ENCODE results near the gene FCN3.
"Not testable (repeated sequence)": the region's sequence is repeated elsewhere in the genome, so short reads cannot be mapped to it uniquely, and the experiment has no call there.

The FCN3 gene

DNA sequence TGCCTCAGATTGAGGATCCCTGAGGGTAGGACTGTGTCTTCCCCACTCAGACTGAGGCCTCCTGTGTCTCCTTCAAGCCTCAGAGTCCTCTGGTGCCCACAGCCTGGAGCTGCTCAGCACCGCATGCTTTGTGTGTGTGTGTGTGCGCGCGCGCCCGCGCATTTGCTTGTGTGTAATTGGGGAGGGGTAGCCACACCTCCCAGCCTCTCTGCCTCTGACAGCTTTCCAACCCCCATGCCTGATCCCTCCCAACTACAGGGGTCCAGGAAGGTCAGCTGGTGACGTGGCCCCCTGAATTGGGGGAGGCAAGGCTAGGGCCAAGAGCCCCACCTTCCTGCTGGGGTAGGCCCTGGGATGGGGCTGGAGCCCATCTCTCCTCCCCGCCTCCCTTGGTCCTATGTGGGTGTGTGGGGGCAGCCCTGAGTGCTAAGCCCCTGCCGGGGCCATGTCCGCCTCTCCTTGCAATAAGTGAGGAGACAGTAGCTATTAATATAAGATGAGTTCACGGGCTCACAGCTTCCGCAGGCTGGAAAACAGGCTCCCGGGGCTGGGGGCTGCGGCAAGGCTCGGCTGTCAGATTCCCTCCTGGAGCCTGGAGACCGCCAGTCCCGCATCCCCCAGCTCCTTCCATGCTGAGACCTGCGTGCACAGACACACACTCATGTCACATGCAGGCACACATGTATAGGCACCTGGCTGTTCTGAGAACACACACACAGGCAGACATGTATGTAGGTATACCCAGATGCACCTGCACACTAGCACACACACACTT is 24.8 kb upstream of the FCN3 start:
- no peak for DNase-seq (ENCODE audit: low read depth in 1 of 2, low spot score in 1 of 2)

DNA sequence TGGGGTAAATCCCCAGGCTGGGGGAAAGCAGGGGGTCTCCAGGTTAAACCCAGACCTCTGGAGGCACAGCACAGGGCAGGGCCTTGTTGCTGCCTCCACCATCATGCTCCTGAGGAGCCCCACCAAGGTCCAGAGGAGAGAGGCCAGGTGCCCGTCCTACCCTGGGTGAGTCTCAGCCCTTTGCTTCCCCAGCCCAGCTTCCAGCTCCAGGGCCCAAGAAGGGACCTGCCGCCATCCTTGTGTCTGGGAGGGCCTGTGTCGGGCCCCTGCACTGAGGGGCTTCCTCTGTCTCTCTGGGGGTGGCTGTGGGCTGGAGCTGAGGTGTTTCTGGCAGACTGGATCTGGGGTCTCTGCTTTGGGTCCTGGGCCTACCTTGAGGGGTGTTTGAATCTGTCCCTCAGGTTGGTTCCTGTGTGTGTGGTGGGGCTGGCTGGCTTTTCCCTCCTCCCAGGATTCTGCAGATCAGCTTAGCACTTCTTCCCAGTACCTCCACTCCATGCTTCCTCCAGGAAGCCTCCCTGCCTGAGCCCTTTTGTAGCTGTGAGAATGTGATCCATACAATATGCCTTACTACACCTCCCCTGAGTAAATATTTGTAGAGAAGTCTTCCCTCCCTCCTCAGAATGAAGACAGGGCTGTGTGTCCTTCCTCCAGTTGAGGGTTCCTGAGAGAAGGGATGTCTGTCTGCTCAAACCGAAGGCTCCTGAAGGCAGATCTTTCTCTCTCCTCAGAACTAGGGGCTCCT is 24.0 kb upstream of the FCN3 start:
- no peak for DNase-seq (ENCODE audit: low read depth in 1 of 2, low spot score in 1 of 2)

DNA sequence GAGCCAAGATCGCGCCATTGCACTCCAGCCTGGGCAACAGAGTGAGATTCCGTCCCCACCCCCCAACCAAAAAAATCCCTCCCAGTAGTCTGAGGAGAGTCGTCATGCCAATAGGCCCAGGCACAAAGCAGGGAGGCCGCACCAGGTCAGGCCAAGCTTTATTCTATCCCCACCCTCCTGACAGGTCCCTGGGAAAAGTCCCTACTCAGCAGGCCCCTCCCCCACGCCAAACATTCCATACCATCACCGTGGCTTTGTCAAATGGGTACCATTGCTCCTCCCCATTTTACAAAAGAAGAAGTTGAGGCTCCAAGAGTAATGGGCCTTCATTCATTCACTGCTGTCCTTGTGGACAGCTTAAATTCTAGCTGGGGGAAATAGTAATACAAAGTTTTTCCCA is 23.1 kb upstream of the FCN3 start:
- DNase-seq (ENCODE audit: low read depth in 1 of 2, low spot score in 1 of 2) = no peak

DNA sequence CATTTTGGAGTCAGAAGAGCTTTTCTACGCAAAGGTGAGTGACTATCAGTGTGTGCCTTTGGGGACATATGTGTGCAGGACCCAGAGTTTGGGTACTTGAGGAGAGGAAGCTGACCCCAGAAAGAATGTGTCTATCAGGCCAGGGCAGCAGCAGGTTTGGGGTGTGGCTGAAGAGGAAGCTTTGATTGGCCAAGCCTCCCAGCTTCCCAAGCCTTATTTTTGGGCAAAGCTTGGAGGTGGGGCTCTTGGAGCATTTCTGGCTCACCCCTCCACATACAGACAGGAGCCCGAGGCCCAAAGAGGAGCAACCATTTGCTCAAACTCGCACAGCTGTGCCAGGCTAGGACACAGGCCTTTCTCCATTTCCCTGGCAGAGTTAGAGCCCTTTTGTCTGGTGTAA is 22.5 kb upstream of the FCN3 start:
- DNase-seq (ENCODE audit: low read depth in 1 of 2, low spot score in 1 of 2) = no peak

DNA sequence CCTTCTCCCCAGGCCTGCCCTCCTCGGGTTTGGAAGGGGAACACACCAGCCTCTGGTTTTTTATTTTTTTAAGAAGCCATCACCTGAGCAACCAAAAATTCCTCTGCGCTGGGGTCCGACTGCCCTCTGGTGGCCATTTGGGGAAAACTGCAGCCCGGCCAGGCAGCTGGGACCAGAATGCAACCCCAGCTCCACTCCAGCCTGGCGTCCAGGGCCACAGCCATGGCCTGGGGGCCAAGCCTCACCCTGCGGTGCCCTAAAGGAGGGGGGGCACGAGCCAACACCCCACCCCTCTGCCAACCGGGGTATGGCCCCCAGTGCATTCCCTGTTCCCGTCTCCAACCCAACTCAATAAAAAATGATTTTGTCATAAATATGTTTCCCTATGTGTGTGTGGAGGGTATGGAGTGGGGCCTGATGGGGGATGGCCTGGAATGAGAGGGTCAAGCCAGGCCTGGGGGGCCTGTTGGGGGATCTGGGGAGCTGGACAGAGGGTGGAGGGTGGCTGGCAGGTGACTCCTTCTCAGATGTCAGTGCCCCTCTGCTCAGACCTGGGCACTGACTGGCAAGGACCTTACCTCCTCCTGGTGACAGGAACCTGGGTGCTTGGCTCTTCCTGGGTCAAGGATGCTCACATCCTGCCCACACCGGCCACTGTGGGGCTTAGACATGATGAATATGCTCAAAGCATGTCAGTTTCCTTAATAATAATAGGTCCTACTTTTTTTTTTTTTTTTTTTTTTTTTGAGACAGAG is 21.0 kb upstream of the FCN3 start:
- peak; percentile 65 to 72 for DNase-seq (ENCODE audit: low read depth in 1 of 2, low spot score in 1 of 2)

DNA sequence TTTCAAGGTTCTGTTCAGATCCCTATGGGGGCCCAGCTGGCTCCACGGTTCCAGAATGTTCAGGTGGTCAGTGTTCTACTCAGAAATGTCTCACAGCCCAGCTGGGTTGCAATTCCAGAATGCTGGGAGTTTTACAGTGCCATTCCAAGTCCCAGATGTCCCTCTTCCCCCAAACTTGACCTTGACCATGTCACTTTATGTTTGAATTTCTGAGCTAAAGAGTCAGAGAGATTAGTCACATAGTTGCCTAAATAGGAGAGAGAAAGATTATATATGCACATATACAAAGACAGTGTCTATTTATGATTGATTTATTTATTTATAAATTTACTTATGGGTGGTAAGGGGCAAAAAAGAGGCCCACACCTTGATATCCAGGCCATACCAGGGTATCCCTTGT is 20.3 kb upstream of the FCN3 start:
- DNase-seq (ENCODE audit: low read depth in 1 of 2, low spot score in 1 of 2) = no peak

DNA sequence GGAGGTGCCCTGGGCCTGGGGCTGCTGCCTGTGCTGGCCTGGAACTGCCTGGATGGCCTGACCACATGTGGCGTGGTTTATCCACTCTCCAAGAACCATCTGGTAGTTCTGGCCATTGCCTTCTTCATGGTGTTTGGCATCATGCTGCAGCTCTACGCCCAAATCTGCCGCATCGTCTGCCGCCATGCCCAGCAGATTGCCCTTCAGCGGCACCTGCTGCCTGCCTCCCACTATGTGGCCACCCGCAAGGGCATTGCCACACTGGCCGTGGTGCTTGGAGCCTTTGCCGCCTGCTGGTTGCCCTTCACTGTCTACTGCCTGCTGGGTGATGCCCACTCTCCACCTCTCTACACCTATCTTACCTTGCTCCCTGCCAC is 19.6 kb upstream of the FCN3 start:
- DNase-seq (ENCODE audit: low read depth in 1 of 2, low spot score in 1 of 2) = no peak

DNA sequence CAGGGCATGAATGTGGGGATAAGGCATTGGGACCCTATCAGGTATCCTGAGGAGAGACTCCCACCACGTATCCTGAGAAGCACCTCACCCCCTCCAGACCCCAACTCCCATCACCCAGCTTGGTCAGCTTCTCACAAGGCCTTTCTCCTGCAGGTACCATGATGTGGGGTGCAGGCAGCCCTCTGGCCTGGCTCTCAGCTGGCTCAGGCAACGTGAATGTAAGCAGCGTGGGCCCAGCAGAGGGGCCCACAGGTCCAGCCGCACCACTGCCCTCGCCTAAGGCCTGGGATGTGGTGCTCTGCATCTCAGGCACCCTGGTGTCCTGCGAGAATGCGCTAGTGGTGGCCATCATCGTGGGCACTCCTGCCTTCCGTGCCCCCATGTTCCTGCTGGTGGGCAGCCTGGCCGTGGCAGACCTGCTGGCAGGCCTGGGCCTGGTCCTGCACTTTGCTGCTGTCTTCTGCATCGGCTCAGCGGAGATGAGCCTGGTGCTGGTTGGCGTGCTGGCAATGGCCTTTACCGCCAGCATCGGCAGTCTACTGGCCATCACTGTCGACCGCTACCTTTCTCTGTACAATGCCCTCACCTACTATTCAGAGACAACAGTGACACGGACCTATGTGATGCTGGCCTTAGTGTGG is 19.1 kb upstream of the FCN3 start:
- no peak for DNase-seq (ENCODE audit: low read depth in 1 of 2, low spot score in 1 of 2)

DNA sequence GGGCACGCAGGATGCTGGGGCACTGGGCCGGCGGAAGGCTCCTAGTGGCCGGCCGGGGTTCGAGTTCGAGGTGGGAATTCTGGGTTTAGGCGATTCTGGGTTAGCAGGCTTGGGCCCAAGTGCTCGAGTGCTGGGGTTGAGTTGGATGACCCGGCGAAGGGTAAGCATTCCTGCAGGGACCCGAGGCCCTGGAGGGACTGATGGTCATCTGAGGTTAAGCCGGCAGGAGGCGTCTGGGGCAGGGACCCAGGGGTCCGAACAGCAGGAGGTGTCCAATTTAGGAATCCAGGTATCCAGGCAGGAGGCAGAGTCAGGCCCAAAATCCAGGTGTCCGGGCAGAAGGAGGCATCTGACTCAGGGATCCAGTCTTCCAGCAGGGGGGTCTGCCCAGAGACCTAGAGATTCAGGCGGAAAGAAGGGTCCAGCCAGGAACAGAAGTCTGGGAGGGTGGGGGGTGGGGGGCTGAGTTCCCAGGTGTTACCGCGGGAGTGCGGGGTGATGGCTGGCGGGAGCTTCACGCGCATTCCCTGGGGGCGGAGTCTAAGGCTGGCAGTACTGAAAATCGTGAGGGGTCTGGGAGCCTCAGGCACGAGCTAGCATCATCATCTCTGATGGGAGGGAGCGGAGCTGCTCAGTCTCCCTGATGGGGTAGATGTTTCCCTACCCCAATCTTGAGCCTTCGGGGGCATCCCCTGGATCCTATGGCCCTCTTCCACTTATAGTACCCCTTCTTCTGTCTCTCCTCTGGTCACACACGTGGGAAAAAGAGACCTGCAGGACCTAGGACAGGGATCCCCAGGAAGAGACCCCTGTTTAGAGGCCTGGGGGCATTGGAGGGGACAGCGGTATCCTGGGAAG is 18.4 kb upstream of the FCN3 start:
- DNase-seq (ENCODE audit: low read depth in 1 of 2, low spot score in 1 of 2) = no peak

DNA sequence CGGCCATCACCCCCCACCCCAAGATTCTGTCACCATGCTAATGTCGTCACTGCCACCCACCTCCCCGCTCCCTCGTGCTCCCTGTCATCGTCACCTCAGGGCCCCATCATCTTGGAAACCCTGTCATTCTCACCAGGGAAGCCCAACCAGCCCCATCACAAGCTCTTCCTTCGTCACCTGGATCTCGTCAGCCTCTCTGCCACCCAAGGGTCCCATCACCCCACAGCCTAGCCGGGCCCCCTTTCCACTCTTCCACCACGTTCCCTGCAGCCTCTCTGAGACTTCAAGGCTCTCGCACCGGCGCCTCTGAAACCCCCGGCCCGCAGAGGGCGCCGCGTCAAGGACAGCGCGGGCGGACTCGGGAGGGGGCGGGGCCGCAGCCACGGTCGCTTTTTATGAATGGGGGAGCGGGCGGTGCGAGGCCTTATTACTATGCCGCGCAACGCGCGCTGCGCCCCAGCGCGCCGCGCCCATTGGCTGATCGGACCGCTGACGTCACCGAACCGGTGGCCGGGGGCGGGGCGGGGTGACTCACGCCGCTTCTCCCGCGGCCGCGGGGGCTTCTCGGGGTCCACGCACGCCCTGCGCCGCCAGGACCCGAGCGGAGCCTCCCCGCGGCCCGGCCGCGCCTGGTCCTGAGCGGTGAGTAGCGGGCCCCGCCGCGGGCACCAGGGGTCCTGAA is 17.6 kb upstream of the FCN3 start, which contains the start of gene GPR3:
Gene GPR3 (plus strand): TSS at position 527 of the 682 bp plus-strand sequence. CDS start 1,177 bp downstream, outside the sequence.
- DNase-seq (ENCODE audit: low read depth in 1 of 2, low spot score in 1 of 2) = peak; percentile 84 to 92

DNA sequence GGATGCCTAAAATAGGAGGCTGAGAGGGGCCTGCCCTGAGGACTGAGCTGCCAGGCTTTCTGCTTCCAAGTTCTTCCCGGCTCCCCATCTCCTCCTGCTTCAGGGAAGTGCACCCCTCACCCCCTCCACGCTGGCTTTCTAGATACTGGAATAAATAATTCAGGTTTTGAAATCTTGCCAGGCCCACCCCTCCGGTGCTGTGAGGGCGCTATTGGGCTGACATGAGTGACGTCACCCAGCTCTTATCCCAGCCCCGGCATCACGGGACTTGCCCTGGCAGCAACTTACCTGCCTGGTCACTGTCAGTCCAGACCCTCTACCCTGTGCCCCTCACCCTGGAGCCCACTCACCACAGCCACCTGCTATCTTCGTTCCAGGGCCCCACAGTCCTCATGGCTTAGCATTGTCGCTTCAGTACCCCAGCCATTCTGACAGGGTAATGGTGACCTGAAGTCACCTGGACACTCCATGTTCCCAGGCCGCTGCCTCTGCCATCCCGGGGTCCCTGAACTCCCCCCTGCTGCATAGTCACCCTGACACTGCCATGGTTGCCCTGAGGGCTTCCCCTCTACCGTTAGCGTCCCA is 17.0 kb upstream of the FCN3 start:
- no peak for DNase-seq (ENCODE audit: low read depth in 1 of 2, low spot score in 1 of 2)

DNA sequence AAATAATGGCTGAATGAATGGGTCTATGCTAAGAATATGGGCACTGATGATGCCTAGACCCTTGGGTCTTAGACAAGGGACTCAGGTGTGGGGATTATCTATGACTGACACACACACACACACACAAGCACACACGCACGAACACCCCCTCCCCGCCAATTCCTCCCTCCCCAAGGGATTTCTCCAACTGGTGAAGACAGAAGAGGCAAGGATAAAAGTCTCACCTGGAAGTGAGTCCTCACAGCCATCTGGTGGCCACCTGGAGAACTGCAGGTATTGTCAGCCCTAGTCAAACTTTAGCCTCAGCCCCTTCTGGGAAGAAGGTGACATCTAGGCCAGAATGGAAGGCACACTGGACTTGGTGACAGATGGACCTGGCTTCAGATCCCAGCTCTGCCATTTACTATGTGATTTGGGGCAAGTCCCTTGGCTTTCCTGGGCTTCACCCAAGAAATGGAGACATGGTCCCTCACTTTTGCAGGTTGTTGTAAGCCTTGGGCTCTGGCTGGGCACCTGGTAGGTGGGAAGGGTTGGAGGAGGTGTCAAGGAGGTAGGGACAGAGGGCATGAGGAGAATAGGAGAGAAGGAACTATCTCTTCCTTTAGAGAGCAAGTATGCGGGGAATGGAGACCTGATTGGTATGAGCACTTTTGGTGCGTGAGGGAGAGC is 13.8 kb upstream of the FCN3 start:
- peak; percentile 60 to 70 for DNase-seq (ENCODE audit: low read depth in 1 of 2, low spot score in 1 of 2)

DNA sequence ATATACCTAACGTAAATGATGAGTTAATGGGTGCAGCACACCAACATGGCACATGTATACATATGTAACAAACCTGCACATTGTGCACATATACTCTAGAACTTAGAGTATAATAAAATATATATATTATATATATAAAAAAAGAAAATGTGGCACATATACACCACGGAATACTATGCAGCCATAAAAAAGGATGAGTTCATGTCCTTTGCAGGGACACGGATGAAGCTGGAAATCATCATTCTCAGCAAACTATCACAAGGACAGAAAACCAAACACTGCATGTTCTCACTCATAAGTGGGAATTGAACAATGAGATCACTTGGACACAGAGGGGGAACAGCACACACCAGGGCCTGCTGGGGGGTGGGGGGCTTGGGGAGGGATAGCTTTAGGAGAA is 10.2 kb upstream of the FCN3 start:
- not testable (repeated sequence) for DNase-seq (ENCODE audit: low read depth in 1 of 2, low spot score in 1 of 2)

DNA sequence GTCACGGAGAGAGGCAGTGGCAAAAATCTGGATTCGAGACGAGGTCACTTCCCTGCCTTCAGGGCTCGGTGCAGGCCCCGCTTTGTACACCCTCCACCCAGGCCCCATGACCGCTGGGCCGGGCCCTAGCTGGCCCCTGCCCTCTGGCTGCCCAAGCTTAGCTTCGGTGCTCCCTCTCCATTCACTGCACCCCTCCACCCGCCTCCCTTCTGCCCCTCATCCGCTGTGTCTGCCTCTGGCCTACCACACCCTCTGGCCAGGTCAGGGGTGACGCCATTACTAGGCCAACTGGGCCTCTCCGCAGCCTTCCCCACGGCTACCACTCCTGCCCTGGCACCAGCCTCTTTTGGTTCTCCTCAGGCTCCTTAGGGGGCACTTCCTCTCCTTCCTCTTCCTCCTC is 9.0 kb upstream of the FCN3 start:
- DNase-seq (ENCODE audit: low read depth in 1 of 2, low spot score in 1 of 2) = no peak

DNA sequence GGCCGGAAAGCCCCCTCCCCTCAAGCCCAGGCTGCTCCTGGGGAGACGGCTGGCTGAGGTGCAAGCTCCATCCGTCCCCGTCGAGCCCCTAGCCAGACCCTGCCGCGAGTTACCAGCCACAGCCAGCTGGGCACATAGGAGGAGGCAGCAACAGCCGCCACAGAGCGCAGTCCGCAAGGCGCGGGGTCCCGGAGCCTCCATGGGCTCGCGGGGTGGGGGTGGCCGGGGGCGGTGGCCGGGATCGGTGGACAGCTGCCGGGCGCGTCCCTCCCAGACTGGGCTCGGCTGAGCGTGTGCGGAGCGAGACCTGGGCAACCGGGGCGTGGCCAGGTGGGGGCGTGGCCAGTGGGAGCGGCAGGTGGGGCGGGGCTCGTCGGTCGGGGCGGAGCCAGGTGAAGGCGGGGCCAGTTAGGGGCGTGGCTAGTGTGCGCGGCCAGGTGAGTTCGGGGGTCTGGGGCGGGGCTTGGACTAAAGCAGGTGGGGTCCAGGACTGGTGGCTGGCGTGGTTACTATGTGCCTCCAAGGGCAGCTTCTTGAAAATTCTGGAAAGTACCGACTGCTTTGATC is 8.5 kb upstream of the FCN3 start, which contains the start of gene CD164L2:
Gene CD164L2 (minus strand): TSS at position 295 of the 567 bp plus-strand sequence. CDS start 94 bp downstream, at position 201.
- DNase-seq (ENCODE audit: low read depth in 1 of 2, low spot score in 1 of 2) = no peak

DNA sequence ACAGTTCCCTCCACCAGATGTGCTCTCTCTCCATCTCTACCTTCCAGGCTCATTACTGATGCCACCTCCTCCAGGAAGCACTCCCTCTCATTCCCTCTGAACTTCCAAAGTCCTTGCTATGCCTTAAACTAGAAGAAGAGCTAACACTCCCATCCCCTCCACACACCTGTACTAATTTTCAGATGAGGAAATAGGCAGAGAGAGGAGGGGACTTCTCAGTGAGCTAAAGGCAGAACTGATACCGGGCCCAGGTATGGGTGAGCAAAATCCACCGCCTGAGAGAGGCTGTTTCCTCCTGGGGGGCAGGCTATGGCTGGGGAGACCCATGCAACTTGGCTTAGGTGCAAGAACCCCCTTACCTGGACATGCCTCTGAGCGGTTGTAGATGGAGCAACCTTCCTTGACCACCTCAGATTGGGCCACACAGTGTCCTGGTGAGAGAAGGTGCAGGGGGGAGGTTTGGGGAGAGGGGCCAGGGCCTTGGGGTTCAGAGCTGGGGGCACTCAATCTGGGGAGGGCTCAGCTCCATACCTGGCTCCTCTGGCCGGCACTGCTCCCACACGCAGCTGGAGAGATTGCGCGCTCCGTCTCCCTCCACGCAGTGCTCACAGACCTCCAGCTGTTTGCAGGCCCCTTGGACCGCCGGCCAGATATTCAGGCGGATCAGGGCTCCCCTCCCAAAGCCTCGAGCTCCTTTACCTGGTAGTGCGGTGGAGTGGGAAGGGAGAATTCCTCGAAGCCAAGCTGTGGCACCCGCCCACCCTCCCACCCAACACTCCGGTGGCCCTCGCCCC is 7.5 kb upstream of the FCN3 start:
- no peak for DNase-seq (ENCODE audit: low read depth in 1 of 2, low spot score in 1 of 2)
